Stimulated activated naive CD8-positive, alpha-beta T cell treated with anti-CD3 and anti-CD28 coated beads, Interleukin-15, amount 100 ng/mL, for 72 hours (primary cell): Measurements from ENCODE around the gene NMNAT3.

Experiments used
- ATAC-seq: fragments of 150-1000 bp; cut with Tn5 transposase; 2 replicates; pipeline ENCODE4 v1.10.0; 2021; ENCODE audit warnings: mild to moderate bottlenecking, moderate library complexity
- DNase-seq, 2 donors: peaks; one replicate each; pipeline ENCODE4 v3.0.0; 2021 to 2022
- H3K27ac Mint-ChIP-seq, 2 donors: one replicate each; pipeline ENCODE4 v1.8.0; 2022; ENCODE audit warnings: mild to moderate bottlenecking in 2 of 2, mixed read lengths in 2 of 2, moderate library complexity in 2 of 2
- H3K27me3 Mint-ChIP-seq: one replicate; pipeline ENCODE4 v1.8.0; 2022; ENCODE audit warnings: mixed read lengths
- H3K4me1 Mint-ChIP-seq: one replicate; pipeline ENCODE4 v1.8.0; 2022; ENCODE audit warnings: mild to moderate bottlenecking, mixed read lengths
- H3K4me3 Mint-ChIP-seq, 2 donors: one replicate each; pipeline ENCODE4 v1.8.0; 2022; ENCODE audit warnings: mild to moderate bottlenecking in 2 of 2, mixed read lengths in 2 of 2, moderate library complexity in 1 of 2
- H3K9me3 Mint-ChIP-seq, 2 donors: one replicate each; pipeline ENCODE4 v1.8.0; 2022; ENCODE audit warnings: mixed read lengths in 2 of 2

The NMNAT3 gene

GRCh38 chr3:139534992-139535879 lies 142.5 kb downstream of the NMNAT3 start:
- no peak overlapping the region for H3K4me3 Mint-ChIP-seq
- ATAC-seq (no peak), DNase-seq (no peak)
- H3K4me1 Mint-ChIP-seq = peaks cover 42% of the 10 kb centered on the region
- H3K27ac Mint-ChIP-seq = peak overlapping the region in 1 of 2 donors; percentile 8
- H3K27me3 Mint-ChIP-seq = peaks cover 45% of the 10 kb centered on the region
- no peaks in the 10 kb centered on the region for H3K9me3 Mint-ChIP-seq

GRCh38 chr3:139534455-139534812 lies 143.3 kb downstream of the NMNAT3 start:
- peak; percentile 30 for ATAC-seq
- H3K4me3 Mint-ChIP-seq = no peak overlapping the region
- peaks cover 38% of the 10 kb centered on the region for H3K27me3 Mint-ChIP-seq
- H3K27ac Mint-ChIP-seq = no peak overlapping the region
- H3K4me1 Mint-ChIP-seq = peaks cover 36% of the 10 kb centered on the region
- no peak for DNase-seq
- no peaks in the 10 kb centered on the region for H3K9me3 Mint-ChIP-seq

GRCh38 chr3:139533781-139534454 lies 143.9 kb downstream of the NMNAT3 start:
- H3K4me3 Mint-ChIP-seq = no peak overlapping the region

GRCh38 chr3:139532976-139533375 lies 144.8 kb downstream of the NMNAT3 start:
- H3K27ac Mint-ChIP-seq = peak overlapping the region in 1 of 2 donors; percentile 67
- peaks cover 23% of the 10 kb centered on the region for H3K27me3 Mint-ChIP-seq
- H3K4me3 Mint-ChIP-seq = no peak overlapping the region
- no peaks in the 10 kb centered on the region for H3K9me3 Mint-ChIP-seq
- ATAC-seq (no peak), DNase-seq (no peak)
- peaks cover 21% of the 10 kb centered on the region for H3K4me1 Mint-ChIP-seq

More at GRCh38 chr3:139533781-139534454, 143.9 kb downstream of the NMNAT3 start:
- DNase-seq (no peak), ATAC-seq (no peak)
- Mint-ChIP-seq H3K27me3 (peaks cover 33% of the 10 kb centered on the region), H3K4me1 (peaks cover 31% of the 10 kb centered on the region), H3K9me3 (no peaks in the 10 kb centered on the region), H3K27ac (no peak overlapping the region)

GRCh38 chr3:139530717-139531116 lies 147.1 kb downstream of the NMNAT3 start:
- no peak for ATAC-seq
- H3K4me3 Mint-ChIP-seq = no peak overlapping the region
- no peak overlapping the region for H3K27ac Mint-ChIP-seq
- H3K9me3 Mint-ChIP-seq = no peaks in the 10 kb centered on the region
- peaks cover 4% of the 10 kb centered on the region for H3K27me3 Mint-ChIP-seq
- DNase-seq = no peak
- H3K4me1 Mint-ChIP-seq = peaks cover 13% of the 10 kb centered on the region

- Mint-ChIP-seq H3K9me3 (no peaks in the 10 kb centered on the region), H3K4me1 (peaks cover 5% of the 10 kb centered on the region), H3K27ac (no peak overlapping the region), H3K4me3 (no peak overlapping the region), H3K27me3 (no peaks in the 10 kb centered on the region)
- ATAC-seq (no peak), DNase-seq (no peak)
These were observed 148.1 kb downstream of the NMNAT3 start for GRCh38 chr3:139529662-139530061.

GRCh38 chr3:139528924-139529323 lies 148.8 kb downstream of the NMNAT3 start:
- H3K27ac Mint-ChIP-seq = no peak overlapping the region
- DNase-seq (no peak), ATAC-seq (no peak)
- H3K4me1 Mint-ChIP-seq = no peaks in the 10 kb centered on the region
- no peaks in the 10 kb centered on the region for H3K27me3 Mint-ChIP-seq
- no peak overlapping the region for H3K4me3 Mint-ChIP-seq
- no peaks in the 10 kb centered on the region for H3K9me3 Mint-ChIP-seq

GRCh38 chr3:139528281-139528680 lies 149.5 kb downstream of the NMNAT3 start:
- peak; percentile 38 for ATAC-seq
- H3K4me3 Mint-ChIP-seq = no peak overlapping the region

GRCh38 chr3:139527265-139527664 lies 150.5 kb downstream of the NMNAT3 start:
- Mint-ChIP-seq H3K4me3 (no peak overlapping the region), H3K9me3 (no peaks in the 10 kb centered on the region), H3K27me3 (no peaks in the 10 kb centered on the region), H3K27ac (no peak overlapping the region), H3K4me1 (no peaks in the 10 kb centered on the region)
- ATAC-seq (no peak), DNase-seq (no peak)

More at GRCh38 chr3:139528281-139528680, 149.5 kb downstream of the NMNAT3 start:
- Mint-ChIP-seq H3K4me1 (no peaks in the 10 kb centered on the region), H3K27ac (no peak overlapping the region), H3K9me3 (no peaks in the 10 kb centered on the region), H3K27me3 (no peaks in the 10 kb centered on the region)
- no peak for DNase-seq

GRCh38 chr3:139526146-139526545 lies 151.6 kb downstream of the NMNAT3 start:
- no peak for ATAC-seq

GRCh38 chr3:139524841-139525636 lies 152.7 kb downstream of the NMNAT3 start:
- ATAC-seq = no peak
- H3K9me3 Mint-ChIP-seq = no peaks in the 10 kb centered on the region
- DNase-seq = no peak
- H3K27me3 Mint-ChIP-seq = no peaks in the 10 kb centered on the region
- H3K4me3 Mint-ChIP-seq = no peak overlapping the region
- H3K4me1 Mint-ChIP-seq = no peaks in the 10 kb centered on the region
- no peak overlapping the region for H3K27ac Mint-ChIP-seq

More at GRCh38 chr3:139526146-139526545, 151.6 kb downstream of the NMNAT3 start:
- no peaks in the 10 kb centered on the region for H3K4me1 Mint-ChIP-seq
- H3K9me3 Mint-ChIP-seq = no peaks in the 10 kb centered on the region
- no peaks in the 10 kb centered on the region for H3K27me3 Mint-ChIP-seq
- no peak overlapping the region for H3K27ac Mint-ChIP-seq
- H3K4me3 Mint-ChIP-seq = no peak overlapping the region
- DNase-seq = no peak

GRCh38 chr3:139523718-139524117 lies 154.1 kb downstream of the NMNAT3 start:
- ATAC-seq (no peak), DNase-seq (no peak)
- Mint-ChIP-seq H3K27ac (no peak overlapping the region), H3K27me3 (no peaks in the 10 kb centered on the region), H3K9me3 (no peaks in the 10 kb centered on the region), H3K4me1 (no peaks in the 10 kb centered on the region), H3K4me3 (no peak overlapping the region)

- no peak for DNase-seq
- H3K4me1 Mint-ChIP-seq = no peaks in the 10 kb centered on the region
- no peaks in the 10 kb centered on the region for H3K9me3 Mint-ChIP-seq
- H3K27ac Mint-ChIP-seq = no peak overlapping the region
- H3K4me3 Mint-ChIP-seq = no peak overlapping the region
- H3K27me3 Mint-ChIP-seq = no peaks in the 10 kb centered on the region
- no peak for ATAC-seq
These were observed 154.6 kb downstream of the NMNAT3 start for GRCh38 chr3:139523166-139523565.

- Mint-ChIP-seq H3K27me3 (no peaks in the 10 kb centered on the region), H3K27ac (no peak overlapping the region), H3K4me3 (no peak overlapping the region), H3K4me1 (no peaks in the 10 kb centered on the region), H3K9me3 (no peaks in the 10 kb centered on the region)
- DNase-seq (no peak), ATAC-seq (no peak)
These were observed 155.4 kb downstream of the NMNAT3 start for GRCh38 chr3:139522421-139522820.

GRCh38 chr3:139521816-139522215 lies 156.0 kb downstream of the NMNAT3 start:
- DNase-seq = no peak
- no peak for ATAC-seq

More at GRCh38 chr3:139521816-139522215, 156.0 kb downstream of the NMNAT3 start:
- Mint-ChIP-seq H3K4me1 (no peaks in the 10 kb centered on the region), H3K27ac (no peak overlapping the region), H3K27me3 (no peaks in the 10 kb centered on the region), H3K9me3 (no peaks in the 10 kb centered on the region), H3K4me3 (no peak overlapping the region)
